Measurements from ENCODE around the gene B4GALNT1.

- no peak for TF ChIP-seq CTCF (IDR thresholded peaks at IDR 0.05)
- no peak for TF ChIP-seq POLR2A (IDR thresholded peaks at IDR 0.05)
Measured at GRCh38 chr12:57638096-57638495, 5.1 kb upstream of the B4GALNT1 start.

Data from esophagus squamous epithelium (tissue), 4 donors.